IPS-15b (cell line): ENCODE measurements around the gene IFNL1.
A peak's percentile ranks its signal among the peaks of the same experiment; 100 is the strongest.
"Not testable (repeated sequence)": the region's sequence is repeated elsewhere in the genome, so short reads cannot be mapped to it uniquely, and the experiment has no call there.

ENCODE experiments used
- H3K27me3 ChIP-seq: one replicate; pipeline ENCODE4 v1.6.1; 2013; ENCODE audit warnings: low read length; ENCODE audit not compliant: control insufficient read depth, insufficient read depth
- H3K36me3 ChIP-seq: one replicate; pipeline ENCODE4 v1.6.1; 2013; ENCODE audit warnings: low read length; ENCODE audit not compliant: control insufficient read depth, insufficient read depth
- H3K4me1 ChIP-seq: one replicate; pipeline ENCODE4 v1.6.1; 2013; ENCODE audit warnings: mild to moderate bottlenecking, low read length; ENCODE audit not compliant: control insufficient read depth, insufficient read depth
- H3K4me3 ChIP-seq: one replicate; pipeline ENCODE4 v1.5.1; 2013; ENCODE audit warnings: low read depth, low read length
- H3K9ac ChIP-seq: one replicate; pipeline ENCODE4 v1.6.1; 2013; ENCODE audit warnings: low read depth, mild to moderate bottlenecking, low read length
- H3K9me3 ChIP-seq: one replicate; pipeline ENCODE4 v1.6.1; 2013; ENCODE audit warnings: mild to moderate bottlenecking, low read length; ENCODE audit not compliant: control insufficient read depth, insufficient read depth

IFNL1 gene

GRCh38 chr19:39327363-39328045 is 31.3 kb downstream of the IFNL1 start:
- Histone ChIP-seq H3K9me3 (no peaks in the 10 kb centered on the region), H3K4me1 (peaks cover 6% of the 10 kb centered on the region), H3K36me3 (no peaks in the 10 kb centered on the region), H3K9ac (no peak overlapping the region), H3K27me3 (peaks cover 4% of the 10 kb centered on the region), H3K4me3 (peak overlapping the region; percentile 41)

GRCh38 chr19:39328046-39328705 is 32.0 kb downstream of the IFNL1 start:
- H3K9ac ChIP-seq = no peak overlapping the region
- peaks cover 6% of the 10 kb centered on the region for H3K4me1 ChIP-seq

DNA sequence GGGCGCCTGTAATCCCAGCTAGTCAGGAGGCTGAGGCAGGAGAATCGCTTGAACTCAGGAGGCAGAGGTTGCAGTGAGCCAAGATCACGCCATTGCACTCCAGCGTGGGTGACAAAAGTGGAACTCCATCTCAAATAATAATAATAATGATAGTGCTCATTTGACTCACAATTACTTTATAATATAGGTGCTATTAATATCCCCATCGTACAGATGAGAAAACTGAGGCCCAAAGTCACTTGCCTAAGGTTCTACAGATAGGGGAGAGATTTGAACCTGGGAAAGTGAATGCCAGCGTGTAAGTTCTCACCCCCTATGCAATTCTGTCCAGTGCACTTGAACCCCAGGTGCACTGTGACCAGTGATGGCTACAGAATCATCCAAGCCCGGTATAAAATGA is 33.7 kb downstream of the IFNL1 start:
- no peak overlapping the region for H3K4me3 ChIP-seq
- H3K9me3 ChIP-seq = no peaks in the 10 kb centered on the region
- peaks cover 4% of the 10 kb centered on the region for H3K27me3 ChIP-seq
- no peaks in the 10 kb centered on the region for H3K36me3 ChIP-seq
- H3K9ac ChIP-seq = no peak overlapping the region
- H3K4me1 ChIP-seq = peaks cover 6% of the 10 kb centered on the region

More at GRCh38 chr19:39328046-39328705, 32.0 kb downstream of the IFNL1 start:
- Histone ChIP-seq H3K4me3 (peak overlapping the region; percentile 41), H3K27me3 (peaks cover 4% of the 10 kb centered on the region), H3K9me3 (no peaks in the 10 kb centered on the region), H3K36me3 (no peaks in the 10 kb centered on the region)

- H3K36me3 ChIP-seq = no peaks in the 10 kb centered on the region
- H3K4me3 ChIP-seq = no peak overlapping the region
- peaks cover 6% of the 10 kb centered on the region for H3K4me1 ChIP-seq
- H3K9me3 ChIP-seq = no peaks in the 10 kb centered on the region
- peaks cover 4% of the 10 kb centered on the region for H3K27me3 ChIP-seq
- H3K9ac ChIP-seq = no peak overlapping the region
These were observed 36.1 kb downstream of the IFNL1 start for GRCh38 chr19:39332293-39332692.

GRCh38 chr19:39332738-39333137 is 36.5 kb downstream of the IFNL1 start:
- H3K9ac ChIP-seq, H3K4me3 ChIP-seq, H3K36me3 ChIP-seq, H3K9me3 ChIP-seq, H3K4me1 ChIP-seq, H3K27me3 ChIP-seq: not testable (repeated sequence)

GRCh38 chr19:39333507-39333906 is 37.3 kb downstream of the IFNL1 start:
- no peak overlapping the region for H3K9ac ChIP-seq
- H3K36me3 ChIP-seq = no peaks in the 10 kb centered on the region
- H3K4me1 ChIP-seq = no peaks in the 10 kb centered on the region
- no peaks in the 10 kb centered on the region for H3K9me3 ChIP-seq
- H3K27me3 ChIP-seq = no peaks in the 10 kb centered on the region
- no peak overlapping the region for H3K4me3 ChIP-seq

GRCh38 chr19:39334444-39334976 is 38.3 kb downstream of the IFNL1 start:
- Histone ChIP-seq H3K36me3 (no peaks in the 10 kb centered on the region), H3K4me1 (no peaks in the 10 kb centered on the region), H3K4me3 (no peak overlapping the region), H3K9me3 (no peaks in the 10 kb centered on the region), H3K27me3 (no peaks in the 10 kb centered on the region), H3K9ac (no peak overlapping the region)

- Histone ChIP-seq H3K27me3 (no peaks in the 10 kb centered on the region), H3K36me3 (no peaks in the 10 kb centered on the region), H3K4me3 (no peak overlapping the region), H3K9me3 (no peaks in the 10 kb centered on the region), H3K4me1 (no peaks in the 10 kb centered on the region), H3K9ac (no peak overlapping the region)
These were observed 39.0 kb downstream of the IFNL1 start for GRCh38 chr19:39335168-39335548.

DNA sequence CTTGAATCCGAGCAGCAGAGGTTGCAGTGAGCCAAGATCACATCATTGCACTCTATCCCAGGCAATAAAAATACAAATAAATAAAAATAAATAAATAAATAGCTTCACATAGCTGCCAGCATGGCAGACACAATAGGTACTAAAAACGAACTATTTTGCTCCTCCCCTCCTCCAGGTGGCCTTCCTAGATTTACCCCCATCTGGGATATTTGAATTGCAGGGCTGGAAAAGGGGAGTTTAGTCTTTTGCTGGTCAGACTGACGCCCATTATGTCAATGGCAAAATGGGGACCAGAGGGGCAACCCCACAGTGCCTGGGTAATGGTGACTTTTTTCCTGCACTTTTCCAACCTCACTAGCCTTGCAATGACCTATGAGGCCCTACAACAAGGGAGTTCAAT is 40.3 kb downstream of the IFNL1 start:
- Histone ChIP-seq H3K9ac (no peak overlapping the region), H3K36me3 (no peaks in the 10 kb centered on the region), H3K27me3 (no peaks in the 10 kb centered on the region)

GRCh38 chr19:39339674-39340073 is 43.5 kb downstream of the IFNL1 start:
- peaks cover 3% of the 10 kb centered on the region for H3K4me1 ChIP-seq
- no peaks in the 10 kb centered on the region for H3K9me3 ChIP-seq
- no peak overlapping the region for H3K4me3 ChIP-seq
- H3K9ac ChIP-seq = no peak overlapping the region
- peaks cover 4% of the 10 kb centered on the region for H3K27me3 ChIP-seq
- H3K36me3 ChIP-seq = no peaks in the 10 kb centered on the region

More for the DNA sequence above, 40.3 kb downstream of the IFNL1 start:
- Histone ChIP-seq H3K4me1 (peaks cover 3% of the 10 kb centered on the region), H3K9me3 (no peaks in the 10 kb centered on the region), H3K4me3 (no peak overlapping the region)

GRCh38 chr19:39340156-39340555 is 43.9 kb downstream of the IFNL1 start:
- H3K4me1 ChIP-seq, H3K36me3 ChIP-seq, H3K9ac ChIP-seq, H3K27me3 ChIP-seq, H3K9me3 ChIP-seq, H3K4me3 ChIP-seq: not testable (repeated sequence)

- Histone ChIP-seq H3K9me3 (no peaks in the 10 kb centered on the region), H3K4me3 (peak overlapping the region; percentile 98), H3K27me3 (peaks cover 4% of the 10 kb centered on the region), H3K36me3 (no peaks in the 10 kb centered on the region), H3K4me1 (peaks cover 3% of the 10 kb centered on the region), H3K9ac (peak overlapping the region; percentile 80)
These were observed 45.0 kb downstream of the IFNL1 start for GRCh38 chr19:39341129-39341718.
